ENCODE data around the gene LHPP.

Gene LHPP

GRCh38 chr10:124649214-124649613, 187.6 kb downstream of the LHPP start:
- peak; percentile 25 for DNase-seq

- no peak for DNase-seq
Measured at GRCh38 chr10:124650263-124650662, 188.6 kb downstream of the LHPP start.

- DNase-seq, result no peak
Measured at GRCh38 chr10:124650820-124651401, 189.3 kb downstream of the LHPP start.

GRCh38 chr10:124651402-124651891, 189.8 kb downstream of the LHPP start:
- no peak for DNase-seq

- DNase-seq, result no peak
Measured at GRCh38 chr10:124652200-124652599, 190.6 kb downstream of the LHPP start.

- DNase-seq, result no peak
Measured at GRCh38 chr10:124652701-124653100, 191.1 kb downstream of the LHPP start.

GRCh38 chr10:124653311-124653710, 191.7 kb downstream of the LHPP start:
- DNase-seq, result no peak

GRCh38 chr10:124653811-124654651, 192.4 kb downstream of the LHPP start:
- no peak for DNase-seq

- no peak for DNase-seq
Measured at GRCh38 chr10:124654686-124655085, 193.1 kb downstream of the LHPP start.

GRCh38 chr10:124655191-124656112, 193.8 kb downstream of the LHPP start:
- no peak for DNase-seq

- DNase-seq, result no peak
Measured at GRCh38 chr10:124656113-124656490, 194.5 kb downstream of the LHPP start.

- DNase-seq, result peak; percentile 31
Measured at GRCh38 chr10:124656541-124656940, 194.9 kb downstream of the LHPP start.

- DNase-seq, result no peak
Measured at GRCh38 chr10:124657806-124658205, 196.2 kb downstream of the LHPP start.

GRCh38 chr10:124658591-124659242, 197.1 kb downstream of the LHPP start:
- no peak for DNase-seq

GRCh38 chr10:124659380-124659779, 197.8 kb downstream of the LHPP start:
- no peak for DNase-seq

GRCh38 chr10:124660404-124661125, 198.9 kb downstream of the LHPP start:
- DNase-seq, result no peak

GRCh38 chr10:124661660-124662180, 200.1 kb downstream of the LHPP start:
- DNase-seq, result no peak

- DNase-seq, result no peak
Measured at GRCh38 chr10:124663228-124663627, 201.6 kb downstream of the LHPP start.

Measured in suppressor macrophage treated with lipopolysaccharide for 4 hours (primary cell).